NCI-H1092 (cell line): ENCODE measurements around the gene TGFBR2.

ENCODE experiments used
- DNase-seq: peaks from one replicate; lab custom pipeline; 2025; lab: John Stamatoyannopoulos, UW

TGFBR2 gene

DNA sequence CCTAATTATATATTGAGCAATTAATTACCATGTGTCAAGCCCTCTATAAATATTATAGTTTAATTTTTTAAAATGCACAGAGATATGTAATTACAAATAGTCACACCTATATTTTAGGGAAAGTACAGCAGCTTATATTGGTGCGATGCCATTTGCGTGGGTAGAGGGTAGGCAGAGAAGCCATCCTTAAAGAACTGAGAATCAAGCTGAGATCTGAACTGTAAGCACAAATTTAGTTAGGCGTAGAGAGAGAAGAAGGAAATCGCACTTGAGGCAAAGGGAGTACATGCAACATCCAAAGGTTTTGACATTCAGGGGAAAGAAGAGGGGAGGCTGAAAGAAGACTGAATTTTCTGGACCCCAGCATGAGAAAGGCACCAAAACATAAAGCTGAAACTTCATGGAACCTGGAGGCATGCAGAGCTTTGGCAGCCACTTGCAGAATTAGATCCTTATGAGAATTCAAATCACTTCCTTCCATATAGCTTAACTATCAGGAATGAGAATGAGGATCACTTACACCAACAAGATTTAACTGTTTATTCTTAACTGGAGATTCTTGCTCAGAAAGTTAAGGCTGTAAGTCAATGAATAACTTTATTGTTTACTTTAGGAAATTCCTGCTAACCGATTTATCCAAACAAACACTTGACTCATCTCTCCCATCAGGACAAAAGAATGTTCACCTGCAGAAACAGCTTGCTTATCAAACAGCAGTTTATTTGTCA is 114.3 kb downstream of the TGFBR2 start:
- no peak for DNase-seq

DNA sequence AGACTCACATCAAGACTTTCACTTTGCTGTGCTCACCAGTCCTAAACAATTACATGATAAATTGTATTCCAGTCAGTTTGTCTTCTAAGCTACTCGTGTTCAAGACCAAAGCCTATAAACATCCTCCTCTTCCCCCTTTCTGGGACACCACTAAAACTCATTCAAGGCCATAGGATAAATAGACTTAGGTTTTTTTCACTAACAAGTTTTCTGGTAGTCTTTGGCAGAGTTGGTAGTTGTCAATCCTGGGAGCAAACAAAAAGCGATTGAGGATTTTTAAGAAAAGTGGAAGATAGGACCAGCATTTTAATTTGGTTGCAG is 114.9 kb downstream of the TGFBR2 start:
- no peak for DNase-seq

DNA sequence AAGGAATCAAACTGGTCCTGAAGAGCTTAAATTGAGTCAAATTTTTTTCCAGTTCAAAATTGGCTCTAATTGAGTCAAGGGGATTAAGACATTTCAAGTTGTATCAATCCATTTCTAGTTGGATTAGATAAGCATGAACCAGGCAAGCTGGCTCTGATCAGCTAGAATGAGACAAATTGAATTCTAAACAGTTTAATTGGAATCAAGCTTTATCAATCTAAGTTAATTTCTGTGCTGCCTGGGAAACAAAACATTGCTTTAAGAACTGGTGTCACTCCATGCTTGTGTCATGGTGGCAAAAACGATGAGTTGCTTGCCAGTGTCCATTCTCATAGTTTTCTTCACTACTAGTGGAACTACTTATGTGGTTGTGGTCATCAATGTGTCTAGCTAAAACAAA is 116.8 kb downstream of the TGFBR2 start:
- no peak for DNase-seq

DNA sequence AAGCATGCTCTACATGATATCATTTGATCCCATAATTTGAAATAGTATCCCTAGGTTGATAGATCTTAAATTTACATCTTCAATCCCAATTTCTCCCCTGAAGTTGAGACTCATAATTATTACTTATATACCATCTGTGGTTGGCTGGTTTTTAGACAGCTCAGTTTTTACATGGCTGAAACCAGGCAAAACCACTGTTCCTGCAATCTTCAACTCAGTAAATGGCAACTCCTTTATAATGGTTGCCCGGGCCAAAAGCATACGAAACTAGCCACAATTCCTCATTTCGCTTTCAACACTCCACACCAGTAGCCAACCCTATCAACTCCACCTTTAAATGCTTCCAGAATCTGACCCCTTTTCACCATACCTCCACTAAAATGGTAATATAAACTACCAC is 118.5 kb downstream of the TGFBR2 start:
- no peak for DNase-seq

DNA sequence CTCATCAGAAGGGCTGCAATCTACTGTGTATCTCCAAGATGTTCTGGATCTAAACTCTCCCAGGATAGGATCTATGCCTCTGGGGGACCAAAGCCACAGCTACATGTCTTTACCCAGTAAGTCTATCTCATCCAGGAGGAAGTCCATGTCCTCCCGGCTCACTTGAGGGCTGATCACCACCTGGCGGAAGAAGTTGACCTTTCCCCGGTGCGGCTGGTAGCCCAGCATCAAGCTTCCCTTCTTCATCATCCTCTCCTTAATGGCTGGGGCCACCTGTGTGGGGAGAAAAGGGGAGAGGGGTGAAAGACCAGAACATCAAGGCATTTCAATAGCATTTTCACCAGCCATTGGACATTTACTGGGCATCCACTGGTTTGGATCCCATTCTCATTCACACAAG is 121.7 kb downstream of the TGFBR2 start:
- DNase-seq = no peak

DNA sequence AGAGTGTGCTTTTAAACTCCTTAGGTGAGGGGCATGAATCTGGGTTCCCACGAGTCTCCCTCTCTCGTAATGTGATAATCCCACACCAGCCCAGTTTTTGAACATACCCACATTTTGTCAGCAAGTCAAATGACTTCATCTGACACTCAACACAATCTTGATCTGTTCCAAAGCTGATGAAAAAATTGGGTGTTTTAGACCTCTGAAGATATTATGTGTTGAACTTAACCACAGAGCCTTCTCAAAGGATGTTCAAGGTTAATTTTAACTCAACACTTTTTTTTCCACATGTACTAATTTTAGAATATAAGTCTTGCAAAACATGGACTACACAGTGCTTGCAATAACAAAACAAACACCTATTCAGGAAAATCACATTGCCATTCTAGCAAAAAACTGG is 123.1 kb downstream of the TGFBR2 start:
- no peak for DNase-seq

DNA sequence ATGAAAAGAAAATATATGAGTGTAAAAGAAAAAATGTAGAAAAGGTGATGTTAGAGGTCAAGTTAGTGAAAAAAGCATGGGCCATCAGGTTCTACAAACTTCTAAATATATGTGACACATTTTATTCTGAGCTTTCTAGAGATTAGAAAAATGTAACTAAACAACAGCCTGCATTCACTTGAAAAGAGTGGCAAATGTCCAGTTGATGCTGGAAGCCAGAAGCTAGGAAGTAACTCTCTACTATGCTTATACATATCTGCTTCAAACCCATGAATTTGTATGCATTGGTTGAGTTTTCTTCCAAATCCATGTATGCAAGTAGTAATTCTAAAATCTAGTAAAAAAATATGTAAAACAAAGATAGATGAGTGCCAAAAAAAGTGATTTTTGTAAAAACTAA is 123.5 kb downstream of the TGFBR2 start:
- DNase-seq = no peak

DNA sequence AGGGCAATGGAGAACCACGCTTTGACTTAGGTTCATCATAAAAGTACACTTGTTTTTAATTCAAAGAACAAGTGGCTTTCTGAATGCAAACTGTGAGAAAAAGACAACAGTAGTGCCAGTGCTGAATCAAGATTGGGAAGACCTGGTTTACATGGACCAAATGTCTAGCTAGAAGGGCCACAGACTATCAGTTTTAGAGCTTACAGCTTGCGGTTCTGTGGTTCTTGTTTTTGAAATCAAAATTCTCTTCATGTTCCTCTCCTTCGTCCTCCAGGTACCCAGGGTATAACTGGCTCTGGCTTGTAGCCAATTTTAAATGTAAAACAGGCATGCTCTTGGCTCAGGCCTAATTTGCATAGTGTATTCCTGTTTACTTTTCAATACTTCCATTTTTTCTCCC is 124.6 kb downstream of the TGFBR2 start:
- no peak for DNase-seq

DNA sequence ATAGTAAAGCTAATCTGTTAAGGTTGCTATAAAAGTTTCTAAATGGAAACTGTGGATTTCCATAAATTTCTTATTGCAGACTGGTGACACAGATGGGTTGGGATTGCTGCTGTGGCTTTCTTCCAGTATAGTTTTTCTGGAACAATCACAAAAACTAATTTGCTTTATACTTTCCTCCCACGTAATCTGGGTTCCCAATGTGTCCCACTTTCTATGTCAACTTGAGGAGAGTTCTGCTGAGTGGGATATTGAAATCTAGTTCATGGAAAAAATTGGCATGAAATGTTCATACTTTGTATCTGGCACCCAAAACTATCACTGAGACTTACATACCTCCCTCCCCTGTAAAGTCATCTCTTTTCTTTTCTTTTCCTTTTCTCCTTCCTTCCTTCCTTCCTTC is 126.8 kb downstream of the TGFBR2 start:
- DNase-seq = no peak

DNA sequence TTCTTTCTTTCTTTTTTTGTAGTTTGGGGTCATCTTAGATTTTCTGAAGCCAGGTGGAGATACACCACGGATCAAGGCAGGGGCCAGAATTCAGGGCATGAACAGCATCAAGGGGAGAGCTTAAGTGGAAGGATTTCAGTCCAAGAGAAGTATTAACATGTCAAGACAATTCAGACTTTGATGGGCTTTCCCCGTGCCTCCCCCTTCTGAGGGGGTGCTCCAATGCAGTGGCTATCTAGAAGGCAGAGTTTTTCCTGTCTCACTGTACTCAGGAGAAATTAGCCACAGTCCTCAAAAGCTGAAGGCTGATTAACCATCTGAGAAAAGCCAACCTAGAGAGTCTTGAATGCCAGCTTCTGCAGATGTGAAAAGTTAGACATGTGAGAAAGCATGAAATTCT is 127.3 kb downstream of the TGFBR2 start:
- no peak for DNase-seq

DNA sequence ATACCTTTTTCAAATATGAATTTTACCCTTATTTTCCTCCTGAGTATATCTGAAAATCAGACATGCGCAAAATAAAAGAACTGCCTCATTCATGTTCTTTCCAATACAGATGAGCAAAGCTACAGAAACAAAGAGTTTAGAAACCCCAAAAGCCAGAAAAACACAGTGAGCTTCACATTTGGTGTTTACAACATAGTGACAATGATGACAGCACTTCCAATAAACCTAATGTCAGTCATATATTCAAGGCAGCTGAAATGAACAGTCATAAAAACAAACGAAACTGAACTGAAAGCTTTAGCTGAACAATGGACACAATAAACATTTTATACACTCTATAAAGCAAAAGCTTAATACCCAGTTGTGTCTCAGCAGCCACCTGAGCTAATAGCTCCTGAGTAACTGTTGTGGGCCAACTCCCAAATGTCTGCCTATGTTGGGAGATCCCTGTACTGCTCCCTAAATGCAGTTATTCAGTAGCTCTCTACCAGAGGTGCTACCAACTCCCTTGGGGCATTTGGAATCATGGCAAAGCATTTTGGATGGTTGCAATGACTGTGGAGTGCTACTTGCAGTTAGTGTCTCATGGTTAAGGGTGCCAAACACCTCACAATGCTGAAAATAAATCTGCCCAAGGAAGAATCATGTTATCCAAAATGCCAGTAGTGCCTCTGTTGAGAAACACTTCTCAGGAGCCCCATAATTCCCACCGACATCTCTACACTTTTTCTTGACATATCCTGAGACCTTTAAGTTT is 131.5 kb downstream of the TGFBR2 start:
- no peak for DNase-seq

DNA sequence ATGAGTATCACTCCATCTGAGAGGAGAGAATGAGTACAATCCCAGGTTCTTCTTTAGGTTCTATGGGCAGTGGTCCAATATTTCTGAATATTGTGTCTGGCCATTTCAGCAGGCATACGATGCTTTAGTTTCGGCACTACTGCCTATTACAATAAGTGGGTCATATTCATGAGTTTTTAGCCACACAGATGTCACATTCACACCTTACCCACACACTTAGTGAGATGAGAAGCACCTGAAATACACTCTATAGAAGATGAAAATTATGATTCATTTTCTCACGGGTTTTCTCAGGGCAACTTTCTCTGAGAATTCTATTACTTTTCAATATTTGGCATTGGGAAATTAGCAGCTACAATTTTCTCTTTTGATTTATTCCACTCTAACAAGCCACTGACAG is 132.2 kb downstream of the TGFBR2 start:
- no peak for DNase-seq

DNA sequence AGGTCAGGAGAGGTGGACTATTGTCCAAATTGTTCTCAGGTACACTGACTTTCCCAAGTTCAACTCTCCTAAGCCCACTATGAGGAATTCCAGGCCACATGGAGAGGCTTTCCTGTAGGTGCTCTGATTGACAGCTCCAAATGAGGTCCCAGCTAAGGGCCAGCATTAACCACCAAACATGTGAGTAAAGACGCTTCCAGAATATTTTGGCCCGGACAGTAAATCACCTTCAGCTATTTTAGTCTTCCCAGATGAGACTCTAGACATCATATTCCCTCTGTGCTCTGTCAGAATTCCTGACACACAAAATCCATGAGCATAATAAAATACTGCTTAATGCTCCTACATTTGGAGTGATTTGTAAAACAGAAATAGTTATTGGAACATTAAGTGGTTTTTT is 135.5 kb downstream of the TGFBR2 start:
- DNase-seq = no peak

DNA sequence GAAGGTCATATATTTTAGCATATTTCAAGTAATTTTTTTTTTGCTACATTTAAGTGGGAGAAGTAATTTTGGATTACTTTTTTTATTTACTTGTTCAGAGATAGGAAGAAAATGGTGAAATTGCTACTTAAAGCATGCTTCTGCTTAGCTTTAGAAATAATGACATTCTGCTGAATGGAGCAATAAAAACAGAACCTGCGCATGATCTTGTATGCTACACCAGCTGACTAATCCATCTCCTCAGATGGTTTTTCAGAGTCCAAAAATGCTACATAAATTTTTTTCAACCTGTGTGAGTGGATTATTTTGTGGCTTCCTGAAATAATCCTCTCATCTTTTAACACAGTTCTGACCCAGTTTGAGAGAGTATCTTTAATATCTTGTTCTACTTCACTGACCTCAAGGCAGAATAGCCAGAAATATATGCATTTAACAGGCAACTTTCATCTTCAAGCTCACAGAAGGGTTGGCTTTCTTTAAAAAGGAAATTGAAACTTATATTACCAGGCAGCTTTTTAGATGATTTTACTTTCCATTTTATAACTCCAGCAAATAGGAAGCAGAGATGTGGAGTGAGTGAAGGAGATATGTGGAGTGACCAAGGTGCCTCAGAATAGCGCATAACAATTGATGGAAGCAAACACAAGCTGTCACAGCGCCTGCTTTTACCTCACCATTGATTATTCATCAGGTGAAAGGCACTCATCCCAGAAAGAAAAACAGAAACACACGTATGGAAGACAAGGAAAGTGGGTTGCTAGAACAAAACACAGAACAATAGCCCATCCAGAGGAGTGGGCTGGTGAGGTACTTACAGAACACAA is 136.6 kb downstream of the TGFBR2 start:
- no peak for DNase-seq
